Measurements from ENCODE around the gene TMEM80. TPM values are rescaled to one million over a fixed set of nuclear protein-coding genes. Genes with fewer than 3 reads are reported as not detected.
A peak's percentile ranks its signal among the peaks of the same experiment; 100 is the strongest.

TMEM80 gene
- total and polyA plus RNA-seq, 9 of the 15 experiments (the other 6 are each of a cell fraction or from before 2014, with no cell fraction given): 5.1 to 30.1 (median 12.4) TPM

DNA sequence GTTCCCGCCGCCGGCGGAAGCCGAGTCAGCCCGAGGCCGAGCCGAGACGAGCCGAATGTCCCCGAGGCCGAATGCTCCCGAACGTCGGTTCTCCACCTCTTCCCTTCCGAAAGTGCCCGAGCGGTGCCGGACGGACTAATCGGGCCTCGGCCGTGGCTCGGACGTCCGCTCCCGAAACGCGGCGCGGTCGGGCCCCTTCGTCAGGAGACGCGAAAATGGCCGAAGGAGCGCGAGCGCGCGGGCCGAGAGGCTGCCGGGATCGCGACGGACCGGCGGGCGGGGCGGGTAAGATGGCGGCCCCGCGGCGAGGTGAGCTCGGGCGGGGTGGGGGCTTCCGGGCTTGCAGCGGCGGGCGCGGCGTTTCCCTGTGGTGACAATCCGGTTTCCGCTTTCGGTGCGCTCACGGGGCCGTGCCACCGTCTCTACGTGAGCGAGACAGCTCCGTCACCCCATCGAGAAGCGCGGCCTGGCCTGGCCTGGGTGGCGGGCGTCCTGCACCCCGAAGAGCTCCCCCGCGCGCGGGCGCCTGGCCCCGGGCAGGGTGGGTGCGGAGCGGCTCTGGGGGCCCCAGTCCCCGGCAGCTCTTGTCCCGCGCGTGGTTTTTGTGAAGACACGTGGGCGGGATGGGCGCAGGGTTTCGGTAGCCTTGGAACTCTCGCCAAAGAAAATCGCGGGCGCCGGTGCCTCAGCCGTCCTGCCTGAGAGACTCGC is at the start of gene TMEM80 (continued):
- TF ChIP-seq, protein P1, sequence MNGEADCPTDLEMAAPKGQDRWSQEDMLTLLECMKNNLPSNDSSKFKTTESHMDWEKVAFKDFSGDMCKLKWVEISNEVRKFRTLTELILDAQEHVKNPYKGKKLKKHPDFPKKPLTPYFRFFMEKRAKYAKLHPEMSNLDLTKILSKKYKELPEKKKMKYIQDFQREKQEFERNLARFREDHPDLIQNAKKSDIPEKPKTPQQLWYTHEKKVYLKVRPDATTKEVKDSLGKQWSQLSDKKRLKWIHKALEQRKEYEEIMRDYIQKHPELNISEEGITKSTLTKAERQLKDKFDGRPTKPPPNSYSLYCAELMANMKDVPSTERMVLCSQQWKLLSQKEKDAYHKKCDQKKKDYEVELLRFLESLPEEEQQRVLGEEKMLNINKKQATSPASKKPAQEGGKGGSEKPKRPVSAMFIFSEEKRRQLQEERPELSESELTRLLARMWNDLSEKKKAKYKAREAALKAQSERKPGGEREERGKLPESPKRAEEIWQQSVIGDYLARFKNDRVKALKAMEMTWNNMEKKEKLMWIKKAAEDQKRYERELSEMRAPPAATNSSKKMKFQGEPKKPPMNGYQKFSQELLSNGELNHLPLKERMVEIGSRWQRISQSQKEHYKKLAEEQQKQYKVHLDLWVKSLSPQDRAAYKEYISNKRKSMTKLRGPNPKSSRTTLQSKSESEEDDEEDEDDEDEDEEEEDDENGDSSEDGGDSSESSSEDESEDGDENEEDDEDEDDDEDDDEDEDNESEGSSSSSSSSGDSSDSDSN (IDR thresholded peaks at IDR 0.05; ENCODE audit: borderline replicate concordance in 1 of 2, low read depth in 2 of 2, low read length in 2 of 2): peak; percentile 16 to 46; a peak in 1 of 4 replicates
- TF ChIP-seq MAFG (tag; conservative IDR thresholded peaks at IDR 0.05) (no peak), ASH1L (IDR thresholded peaks at IDR 0.05; ENCODE audit: borderline replicate concordance, low read depth, partially characterized antibody) (no peak), PHB2 (IDR thresholded peaks at IDR 0.05; ENCODE audit: low read depth) (no peak), CREB3L1 (IDR thresholded peaks at IDR 0.05; ENCODE audit: borderline replicate concordance, low read depth) (no peak), RREB1 (CRISPR knock-in tag; IDR thresholded peaks at IDR 0.05) (0 out of 2 replicates have a peak, but pooled peaks have one; percentile 27), ZNF239 (CRISPR knock-in tag; IDR thresholded peaks at IDR 0.05) (no peak), FIP1L1 (IDR thresholded peaks at IDR 0.05; ENCODE audit: low read depth, low read length, poor library complexity, severe bottlenecking) (no peak), XRCC5 (IDR thresholded peaks at IDR 0.05; ENCODE audit: low read depth, low read length) (no peak), MED1 (CRISPR knock-in tag; IDR thresholded peaks at IDR 0.05; ENCODE audit: borderline replicate concordance) (no peak), NFIX (CRISPR knock-in tag; IDR thresholded peaks at IDR 0.05; ENCODE audit: low read depth) (no peak), COPS2 (conservative IDR thresholded peaks at IDR 0.05) (no peak), ZKSCAN1 (IDR thresholded peaks at IDR 0.05; ENCODE audit: low read depth, low read length) (0 out of 2 replicates have a peak, but pooled peaks have one; percentile 13), MIER1 (IDR thresholded peaks at IDR 0.05; ENCODE audit: low read depth) (no peak)
- TF ChIP-seq, protein P2, sequence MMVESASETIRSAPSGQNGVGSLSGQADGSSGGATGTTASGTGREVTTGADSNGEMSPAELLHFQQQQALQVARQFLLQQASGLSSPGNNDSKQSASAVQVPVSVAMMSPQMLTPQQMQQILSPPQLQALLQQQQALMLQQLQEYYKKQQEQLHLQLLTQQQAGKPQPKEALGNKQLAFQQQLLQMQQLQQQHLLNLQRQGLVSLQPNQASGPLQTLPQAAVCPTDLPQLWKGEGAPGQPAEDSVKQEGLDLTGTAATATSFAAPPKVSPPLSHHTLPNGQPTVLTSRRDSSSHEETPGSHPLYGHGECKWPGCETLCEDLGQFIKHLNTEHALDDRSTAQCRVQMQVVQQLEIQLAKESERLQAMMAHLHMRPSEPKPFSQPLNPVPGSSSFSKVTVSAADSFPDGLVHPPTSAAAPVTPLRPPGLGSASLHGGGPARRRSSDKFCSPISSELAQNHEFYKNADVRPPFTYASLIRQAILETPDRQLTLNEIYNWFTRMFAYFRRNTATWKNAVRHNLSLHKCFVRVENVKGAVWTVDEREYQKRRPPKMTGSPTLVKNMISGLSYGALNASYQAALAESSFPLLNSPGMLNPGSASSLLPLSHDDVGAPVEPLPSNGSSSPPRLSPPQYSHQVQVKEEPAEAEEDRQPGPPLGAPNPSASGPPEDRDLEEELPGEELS (CRISPR knock-in tag; IDR thresholded peaks at IDR 0.05; ENCODE audit: borderline replicate concordance): no peak
